ENCODE data around the gene RAB14. TPM values are rescaled to one million over a fixed set of nuclear protein-coding genes. Genes with fewer than 3 reads are reported as not detected.
A peak's percentile ranks its signal among the peaks of the same experiment; 100 is the strongest.

The RAB14 gene
- total RNA-seq, 6 donors from 2014 or later = 21.3 to 90.8 (median 77.4) TPM

DNA sequence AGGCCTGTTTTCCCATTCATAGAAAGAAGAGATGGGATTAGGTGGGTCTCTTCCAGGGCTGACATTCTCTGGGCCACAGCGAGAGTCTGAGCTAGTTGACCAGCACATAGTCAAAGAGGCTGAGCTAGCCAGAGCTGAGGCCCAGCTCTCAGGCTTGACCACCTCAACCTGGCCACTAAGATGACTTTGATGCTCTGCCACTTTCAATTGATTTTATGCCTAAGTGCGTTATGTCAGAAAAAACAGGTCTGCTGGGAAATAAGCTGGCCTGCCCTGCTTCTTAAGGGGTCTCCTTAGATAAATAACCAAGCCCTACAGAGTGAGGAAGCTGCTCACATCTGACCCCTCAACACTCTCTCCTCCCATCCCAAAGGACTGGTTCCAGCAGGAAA lies 20.0 kb upstream of the RAB14 start:
- ATAC-seq (ENCODE audit: low FRiP score in 2 of 2) = no peak
- Histone ChIP-seq H3K9me3 (no peaks in the 10 kb centered on the region), H3K27ac (no peak overlapping the region), H3K36me3 (no peaks in the 10 kb centered on the region), H3K4me3 (no peak overlapping the region), H3K4me1 (peaks cover 0 to 6% (median 0%) of the 10 kb centered on the region in 4 donors), H3K27me3 (no peaks in the 10 kb centered on the region)
- WGBS, 2 donors = 88 to 94% methylated on average over 2 of the region's 2 CpGs
- TF ChIP-seq, protein P1, sequence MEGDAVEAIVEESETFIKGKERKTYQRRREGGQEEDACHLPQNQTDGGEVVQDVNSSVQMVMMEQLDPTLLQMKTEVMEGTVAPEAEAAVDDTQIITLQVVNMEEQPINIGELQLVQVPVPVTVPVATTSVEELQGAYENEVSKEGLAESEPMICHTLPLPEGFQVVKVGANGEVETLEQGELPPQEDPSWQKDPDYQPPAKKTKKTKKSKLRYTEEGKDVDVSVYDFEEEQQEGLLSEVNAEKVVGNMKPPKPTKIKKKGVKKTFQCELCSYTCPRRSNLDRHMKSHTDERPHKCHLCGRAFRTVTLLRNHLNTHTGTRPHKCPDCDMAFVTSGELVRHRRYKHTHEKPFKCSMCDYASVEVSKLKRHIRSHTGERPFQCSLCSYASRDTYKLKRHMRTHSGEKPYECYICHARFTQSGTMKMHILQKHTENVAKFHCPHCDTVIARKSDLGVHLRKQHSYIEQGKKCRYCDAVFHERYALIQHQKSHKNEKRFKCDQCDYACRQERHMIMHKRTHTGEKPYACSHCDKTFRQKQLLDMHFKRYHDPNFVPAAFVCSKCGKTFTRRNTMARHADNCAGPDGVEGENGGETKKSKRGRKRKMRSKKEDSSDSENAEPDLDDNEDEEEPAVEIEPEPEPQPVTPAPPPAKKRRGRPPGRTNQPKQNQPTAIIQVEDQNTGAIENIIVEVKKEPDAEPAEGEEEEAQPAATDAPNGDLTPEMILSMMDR (IDR thresholded peaks at IDR 0.05) = no peak
- TF ChIP-seq POLR2AphosphoS5 (IDR thresholded peaks at IDR 0.05) (no peak), EP300 (IDR thresholded peaks at IDR 0.05) (no peak), POLR2A (IDR thresholded peaks at IDR 0.05) (no peak)
- DNase-seq = no peak

DNA sequence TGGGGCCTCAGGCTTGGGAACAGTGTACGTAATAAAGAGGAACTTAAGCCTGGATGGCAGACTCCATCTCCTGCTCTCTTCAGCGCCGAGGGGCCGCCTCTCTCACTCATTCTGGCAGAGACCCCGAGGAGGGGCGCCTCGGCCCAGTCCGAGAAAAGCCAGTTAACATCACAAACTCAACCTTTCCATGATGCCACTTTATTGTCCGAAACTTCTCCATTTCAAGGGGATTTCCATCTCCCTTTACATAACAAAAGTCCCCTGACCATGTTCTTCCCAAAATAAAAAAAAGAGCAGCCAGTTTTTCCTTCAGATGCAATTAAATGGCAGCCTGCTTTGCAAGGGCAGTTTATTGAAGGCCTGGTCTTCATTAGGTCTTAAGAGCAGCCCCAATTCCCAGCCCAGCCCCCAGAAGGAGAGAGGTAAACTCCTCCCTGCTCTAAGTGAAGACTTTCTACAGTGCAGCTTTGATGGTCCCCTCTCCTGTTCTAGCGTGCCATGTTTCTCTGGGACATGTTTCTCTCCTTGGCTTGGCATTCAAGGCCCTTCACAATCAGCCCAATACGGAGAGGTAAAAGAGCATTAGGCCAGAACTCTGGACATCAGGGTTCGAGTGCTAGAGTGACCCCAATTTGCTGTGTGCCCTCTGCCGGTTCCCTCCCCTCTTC lies 19.5 kb upstream of the RAB14 start:
- no peak for ATAC-seq (ENCODE audit: low FRiP score in 2 of 2)
- WGBS, 2 donors = 63 to 81% methylated on average over 13 of the region's 13 CpGs

DNA sequence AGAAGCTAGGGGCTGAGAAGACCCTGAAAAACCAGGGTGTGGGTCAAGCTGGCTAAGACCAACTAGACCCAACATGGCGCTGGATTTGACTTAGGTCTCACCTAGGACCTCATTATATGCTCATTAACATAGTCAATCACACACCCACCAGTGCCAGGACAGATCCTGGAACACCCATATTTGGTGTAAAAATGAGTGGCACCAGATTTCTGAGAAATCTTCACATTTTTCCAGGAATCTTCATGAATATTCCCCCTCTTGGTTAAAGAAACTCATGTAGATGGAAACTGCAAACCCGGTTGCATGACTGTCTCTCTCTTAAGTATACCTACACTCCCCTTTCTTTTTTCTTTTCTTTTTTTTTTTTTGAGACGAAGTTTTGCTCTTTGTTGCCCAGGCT lies 17.9 kb upstream of the RAB14 start:
- WGBS, 2 donors = 90% methylated on average over 3 of the region's 3 CpGs
- H3K27me3 ChIP-seq = no peaks in the 10 kb centered on the region
- no peak for DNase-seq
- H3K27ac ChIP-seq = no peak overlapping the region
- no peaks in the 10 kb centered on the region for H3K9me3 ChIP-seq
- no peaks in the 10 kb centered on the region for H3K36me3 ChIP-seq
- no peak for TF ChIP-seq EP300 (IDR thresholded peaks at IDR 0.05)
- H3K4me3 ChIP-seq = no peak overlapping the region
- no peak for ATAC-seq (ENCODE audit: low FRiP score in 2 of 2)
- H3K4me1 ChIP-seq = peaks cover 0 to 6% (median 0%) of the 10 kb centered on the region in 4 donors

More for the DNA sequence above, 19.5 kb upstream of the RAB14 start:
- Histone ChIP-seq H3K9me3 (no peaks in the 10 kb centered on the region), H3K36me3 (no peaks in the 10 kb centered on the region), H3K27ac (peak overlapping the region in 1 of 4 donors; percentile 8), H3K4me3 (no peak overlapping the region), H3K4me1 (peaks cover 0 to 6% (median 0%) of the 10 kb centered on the region in 4 donors), H3K27me3 (no peaks in the 10 kb centered on the region)
- TF ChIP-seq, protein P1 (IDR thresholded peaks at IDR 0.05) = no peak
- TF ChIP-seq POLR2A (IDR thresholded peaks at IDR 0.05) (no peak), EP300 (IDR thresholded peaks at IDR 0.05) (no peak), POLR2AphosphoS5 (IDR thresholded peaks at IDR 0.05) (no peak)
- peak in 1 of 2 donors; percentile 22 for DNase-seq

DNA sequence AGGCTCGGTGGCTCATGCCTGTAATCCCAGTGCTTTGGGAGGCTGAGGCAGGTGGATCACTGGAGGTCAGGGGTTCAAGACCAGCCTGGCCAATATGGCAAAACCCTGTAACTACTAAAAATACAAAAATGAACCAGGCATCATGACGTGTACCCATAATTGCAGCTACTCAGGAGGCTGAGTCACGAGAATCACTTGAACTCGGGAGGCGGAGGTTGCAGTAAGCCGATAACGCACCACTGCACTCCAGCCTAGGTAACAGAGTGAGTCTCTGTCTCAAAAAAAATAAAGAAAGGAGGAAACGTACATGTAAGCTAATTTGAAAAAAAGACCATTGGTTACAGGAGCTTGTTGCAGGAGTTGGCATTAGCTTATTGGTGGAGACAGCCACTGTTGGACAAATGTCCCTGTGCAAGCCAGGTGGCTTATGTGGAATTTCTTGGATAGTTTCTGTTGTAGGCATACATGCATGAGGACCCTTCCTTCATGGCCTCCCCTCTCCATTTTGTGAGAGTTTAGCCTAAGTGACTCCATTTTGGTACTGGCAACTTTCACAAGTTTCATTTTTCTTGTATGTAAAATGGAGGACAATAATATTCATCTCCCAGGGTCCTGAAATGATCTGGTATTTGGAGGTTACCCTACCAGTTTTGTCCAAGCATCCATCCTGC lies 16.8 kb upstream of the RAB14 start:
- no peak for TF ChIP-seq POLR2AphosphoS5 (IDR thresholded peaks at IDR 0.05)
- TF ChIP-seq, protein P1 (IDR thresholded peaks at IDR 0.05) = no peak
- TF ChIP-seq EP300 (IDR thresholded peaks at IDR 0.05) = no peak
- TF ChIP-seq POLR2A (IDR thresholded peaks at IDR 0.05) = no peak
- peaks cover 0 to 6% (median under 1%) of the 10 kb centered on the region in 4 donors for H3K4me1 ChIP-seq
- no peaks in the 10 kb centered on the region for H3K9me3 ChIP-seq
- no peak for DNase-seq
- no peak for ATAC-seq (ENCODE audit: low FRiP score in 2 of 2)
- no peaks in the 10 kb centered on the region for H3K36me3 ChIP-seq
- no peaks in the 10 kb centered on the region for H3K27me3 ChIP-seq
- WGBS, 2 donors = 93 to 95% methylated on average over 8 of the region's 8 CpGs
- H3K4me3 ChIP-seq = no peak overlapping the region
- no peak overlapping the region for H3K27ac ChIP-seq

DNA sequence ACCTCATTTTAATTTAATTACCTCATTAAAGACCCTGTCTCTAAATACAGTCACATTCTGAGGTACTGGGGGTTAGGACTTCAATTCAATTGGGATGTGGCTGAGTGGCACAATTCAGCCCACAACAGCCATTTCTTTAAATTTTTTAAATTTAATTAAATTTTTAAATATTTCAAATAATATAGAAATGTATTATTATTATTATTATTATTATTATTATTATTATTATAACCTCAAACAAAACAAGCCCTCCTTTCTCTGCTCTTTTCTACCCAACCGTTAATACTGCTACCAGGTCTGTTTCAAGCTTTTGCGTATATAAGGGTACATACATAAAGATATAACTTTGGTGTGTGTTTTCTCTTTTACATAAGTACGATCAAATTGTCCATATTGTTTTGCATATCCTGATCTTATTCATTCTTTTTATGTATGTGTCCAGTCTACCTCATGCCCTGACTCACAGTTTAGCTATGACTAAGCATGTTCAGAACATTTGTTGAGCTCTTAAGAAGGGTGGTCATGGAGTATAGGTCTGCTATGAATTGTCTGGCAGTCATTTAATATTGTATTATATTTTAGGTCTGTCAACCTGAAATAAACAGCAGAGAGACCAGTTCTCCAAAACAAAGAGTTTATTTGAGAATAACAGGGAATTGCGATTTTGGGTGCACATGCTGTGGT lies 16.1 kb upstream of the RAB14 start:
- H3K36me3 ChIP-seq = no peaks in the 10 kb centered on the region
- H3K27ac ChIP-seq = no peak overlapping the region
- TF ChIP-seq POLR2AphosphoS5 (IDR thresholded peaks at IDR 0.05) = no peak
- TF ChIP-seq EP300 (IDR thresholded peaks at IDR 0.05) = no peak
- ATAC-seq (ENCODE audit: low FRiP score in 2 of 2) (no peak), DNase-seq (no peak)
- WGBS, 2 donors = 89 to 94% methylated on average over 4 of the region's 4 CpGs
- no peak overlapping the region for H3K4me3 ChIP-seq
- no peaks in the 10 kb centered on the region for H3K27me3 ChIP-seq
- H3K9me3 ChIP-seq = no peaks in the 10 kb centered on the region
- H3K4me1 ChIP-seq = peaks cover 0 to 11% (median 5%) of the 10 kb centered on the region in 4 donors
